ENCODE data around the gene DBNL.

DBNL gene

GRCh38 chr7:44103923-44104859 lies 59.7 kb downstream of the DBNL start, which contains the start of gene AEBP1:
TSS of gene AEBP1 (plus strand) at chr7:44104345. CDS start at chr7:44104666, 321 bp downstream.
- in situ Hi-C loops (cut with HindIII; ENCODE audit: low sequenced_read_pairs): no loop called here
- DNase-seq (ENCODE audit: low read depth): no peak
- TF ChIP-seq CTCF (IDR thresholded peaks at IDR 0.05; ENCODE audit: low read depth, low read length, missing control alignments): no peak
- H3K4me3 ChIP-seq (ENCODE audit: low read depth, low read length): peak within 1 kb of the TSS; percentile 60

GRCh38 chr7:44104860-44105771 lies 60.6 kb downstream of the DBNL start:
- in situ Hi-C loops (cut with HindIII; ENCODE audit: low sequenced_read_pairs): no loop called here
- no peak for DNase-seq (ENCODE audit: low read depth)
- peak overlapping the region; percentile 60 for H3K4me3 ChIP-seq (ENCODE audit: low read depth, low read length)
- TF ChIP-seq CTCF (IDR thresholded peaks at IDR 0.05; ENCODE audit: low read depth, low read length, missing control alignments): no peak

- no peak for DNase-seq (ENCODE audit: low read depth)
- TF ChIP-seq CTCF (IDR thresholded peaks at IDR 0.05; ENCODE audit: low read depth, low read length, missing control alignments): no peak
- in situ Hi-C loops (cut with HindIII; ENCODE audit: low sequenced_read_pairs): no loop called here
- peak overlapping the region; percentile 60 for H3K4me3 ChIP-seq (ENCODE audit: low read depth, low read length)
Measured at GRCh38 chr7:44105832-44106231, 61.3 kb downstream of the DBNL start.

GRCh38 chr7:44106311-44107065 lies 62.0 kb downstream of the DBNL start:
- no peak for DNase-seq (ENCODE audit: low read depth)
- in situ Hi-C loops (cut with HindIII; ENCODE audit: low sequenced_read_pairs): no loop called here
- peak overlapping the region; percentile 60 for H3K4me3 ChIP-seq (ENCODE audit: low read depth, low read length)
- no peak for TF ChIP-seq CTCF (IDR thresholded peaks at IDR 0.05; ENCODE audit: low read depth, low read length, missing control alignments)

- no peak for TF ChIP-seq CTCF (IDR thresholded peaks at IDR 0.05; ENCODE audit: low read depth, low read length, missing control alignments)
- in situ Hi-C loops (cut with HindIII; ENCODE audit: low sequenced_read_pairs): no loop called here
- DNase-seq (ENCODE audit: low read depth): no peak
- no peak overlapping the region for H3K4me3 ChIP-seq (ENCODE audit: low read depth, low read length)
Measured at GRCh38 chr7:44107116-44107960, 62.8 kb downstream of the DBNL start.

Measured in astrocyte of the cerebellum (primary cell).